Measurements from ENCODE around the gene ASIC2.

GRCh38 chr17:33239702-33240101 is 53.4 kb downstream of the ASIC2 start:
- TF ChIP-seq POLR2A (IDR thresholded peaks at IDR 0.05) (no peak), CTCF (IDR thresholded peaks at IDR 0.05) (no peak), POLR2AphosphoS5 (IDR thresholded peaks at IDR 0.05) (no peak)
